Brain microvascular endothelial cell (primary cell): ENCODE measurements around the gene AIRE.

Experiments used
- DNase-seq: peaks from one replicate; pipeline ENCODE4 v3.0.0-alpha.2; 2020
- H3K27ac ChIP-seq: fragments of 250-450 bp; sonication (Bioruptor Pico); 2 replicates; pipeline ENCODE4 v1.5.1; 2020; ENCODE audit warnings: mild to moderate bottlenecking, moderate library complexity
- H3K27me3 ChIP-seq: fragments of 250-450 bp; sonication (Bioruptor Pico); replicated peaks from 2 replicates; pipeline ENCODE4 v1.5.1; 2020; ENCODE audit warnings: mild to moderate bottlenecking
- H3K36me3 ChIP-seq: fragments of 250-450 bp; sonication (Bioruptor Pico); replicated peaks from 2 replicates; pipeline ENCODE4 v1.5.1; 2020; ENCODE audit warnings: mild to moderate bottlenecking
- H3K4me3 ChIP-seq: 2 replicates; pipeline ENCODE4 v1.5.1; 2011; ENCODE audit warnings: low read depth, mild to moderate bottlenecking, control low read depth, low read length, moderate library complexity
- in situ Hi-C: cut with HindIII; loops from 2 replicates; pipeline ENCODE4 v1.10.0; 2017; ENCODE audit warnings: low sequenced_read_pairs, low pct_ligation_motif_present
- TF ChIP-seq, protein P1 (sequence below): IDR thresholded peaks from 2 replicates; pipeline ENCODE4 v1.5.1; 2011; ENCODE audit warnings: low read depth, mild to moderate bottlenecking, moderate library complexity, low read length, control low read depth, inconsistent platforms; ENCODE audit errors: missing control alignments

AIRE gene

DNA sequence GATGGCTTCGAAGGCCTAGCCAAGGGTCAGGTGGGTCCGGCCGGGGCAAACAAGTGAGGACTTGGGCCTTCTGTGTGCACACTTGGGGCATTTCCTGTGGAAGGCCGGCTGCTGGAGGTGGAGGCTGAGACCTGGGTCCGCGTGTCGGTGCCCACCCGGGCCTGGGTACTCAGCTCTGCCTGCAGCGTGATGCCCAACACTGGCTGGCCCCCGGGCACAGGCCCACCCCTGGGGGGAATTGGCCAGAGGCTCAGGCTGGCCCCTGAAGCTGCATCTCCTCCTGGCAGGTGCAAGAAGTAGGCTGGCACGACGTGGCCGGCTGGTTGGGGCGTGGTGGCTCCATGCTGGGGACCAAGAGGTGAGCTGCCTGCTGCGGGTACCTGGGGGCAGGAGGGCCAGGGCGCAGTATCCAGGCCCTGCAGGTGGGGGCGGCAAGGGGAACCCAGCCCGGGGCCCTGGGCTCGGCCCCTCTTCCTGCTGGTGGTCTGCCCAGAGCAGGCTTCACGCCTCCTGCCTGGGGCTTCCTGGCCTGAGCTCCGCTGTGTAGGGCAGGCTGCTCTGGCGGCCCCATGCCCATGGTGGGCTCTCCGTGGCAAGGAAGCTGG is 36.3 kb downstream of the AIRE start:
- DNase-seq: no peak
- H3K4me3 ChIP-seq: no peak overlapping the region
- H3K36me3 ChIP-seq: peaks cover 45% of the 10 kb centered on the region

DNA sequence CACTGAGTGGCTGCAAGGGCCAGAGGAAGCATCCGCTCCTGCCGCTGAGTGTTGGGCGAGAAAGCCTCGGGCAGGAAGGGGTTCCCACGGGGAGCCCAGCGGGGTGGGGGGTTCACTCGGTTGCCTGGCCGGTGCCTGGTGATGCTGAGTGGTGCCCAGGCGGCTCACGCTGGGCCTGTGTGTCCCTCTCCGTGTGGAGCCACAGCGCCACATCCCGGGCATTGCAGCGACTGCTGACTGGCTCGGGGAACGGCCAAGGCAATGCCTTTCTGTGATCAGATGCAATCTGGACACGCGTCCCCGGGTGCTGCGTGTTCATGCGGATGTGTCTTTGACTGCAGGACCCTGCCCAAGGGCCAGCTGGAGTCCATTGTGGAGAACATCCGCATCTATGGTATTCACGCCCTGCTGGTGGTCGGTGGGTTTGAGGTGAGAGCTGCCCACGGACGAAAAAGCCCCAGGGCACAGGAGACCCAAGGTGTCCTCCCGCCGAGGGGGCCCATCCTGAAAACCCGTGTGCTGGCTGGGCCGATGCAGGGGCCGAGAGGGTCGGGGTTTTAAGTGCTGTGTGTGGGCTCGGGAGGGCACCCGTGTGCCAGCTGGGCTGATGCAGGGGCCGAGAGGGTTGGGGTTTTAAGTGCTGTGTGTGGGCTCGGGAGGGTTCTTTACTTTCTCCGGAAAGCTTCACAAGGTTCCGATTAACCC is 37.1 kb downstream of the AIRE start:
- no peak for DNase-seq
- TF ChIP-seq, protein P1, sequence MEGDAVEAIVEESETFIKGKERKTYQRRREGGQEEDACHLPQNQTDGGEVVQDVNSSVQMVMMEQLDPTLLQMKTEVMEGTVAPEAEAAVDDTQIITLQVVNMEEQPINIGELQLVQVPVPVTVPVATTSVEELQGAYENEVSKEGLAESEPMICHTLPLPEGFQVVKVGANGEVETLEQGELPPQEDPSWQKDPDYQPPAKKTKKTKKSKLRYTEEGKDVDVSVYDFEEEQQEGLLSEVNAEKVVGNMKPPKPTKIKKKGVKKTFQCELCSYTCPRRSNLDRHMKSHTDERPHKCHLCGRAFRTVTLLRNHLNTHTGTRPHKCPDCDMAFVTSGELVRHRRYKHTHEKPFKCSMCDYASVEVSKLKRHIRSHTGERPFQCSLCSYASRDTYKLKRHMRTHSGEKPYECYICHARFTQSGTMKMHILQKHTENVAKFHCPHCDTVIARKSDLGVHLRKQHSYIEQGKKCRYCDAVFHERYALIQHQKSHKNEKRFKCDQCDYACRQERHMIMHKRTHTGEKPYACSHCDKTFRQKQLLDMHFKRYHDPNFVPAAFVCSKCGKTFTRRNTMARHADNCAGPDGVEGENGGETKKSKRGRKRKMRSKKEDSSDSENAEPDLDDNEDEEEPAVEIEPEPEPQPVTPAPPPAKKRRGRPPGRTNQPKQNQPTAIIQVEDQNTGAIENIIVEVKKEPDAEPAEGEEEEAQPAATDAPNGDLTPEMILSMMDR: no peak
- no peak overlapping the region for H3K27ac ChIP-seq
- H3K4me3 ChIP-seq: no peak overlapping the region
- peaks cover 48% of the 10 kb centered on the region for H3K36me3 ChIP-seq
- no peaks in the 10 kb centered on the region for H3K27me3 ChIP-seq
- in situ Hi-C loops: no loop called here

More for the DNA sequence above, 36.3 kb downstream of the AIRE start:
- Histone ChIP-seq H3K27ac (no peak overlapping the region), H3K27me3 (no peaks in the 10 kb centered on the region)
- in situ Hi-C loops: no loop called here
- TF ChIP-seq, protein P1: no peak

DNA sequence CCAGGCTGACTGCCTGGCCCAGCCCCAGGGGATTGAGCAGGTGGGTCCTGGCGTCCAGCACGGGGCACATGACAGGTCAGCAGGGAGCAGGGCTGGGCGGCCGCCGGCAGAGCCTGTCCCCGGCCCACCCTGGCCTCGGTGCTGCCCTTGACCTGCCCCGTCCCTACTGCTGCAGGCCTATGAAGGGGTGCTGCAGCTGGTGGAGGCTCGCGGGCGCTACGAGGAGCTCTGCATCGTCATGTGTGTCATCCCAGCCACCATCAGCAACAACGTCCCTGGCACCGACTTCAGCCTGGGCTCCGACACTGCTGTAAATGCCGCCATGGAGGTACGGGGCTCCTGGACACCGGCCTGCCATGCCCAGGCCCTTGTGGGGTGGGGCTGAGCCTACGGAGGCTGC is 37.9 kb downstream of the AIRE start:
- in situ Hi-C loops: no loop called here
- Histone ChIP-seq H3K27me3 (no peaks in the 10 kb centered on the region), H3K4me3 (no peak overlapping the region), H3K36me3 (peaks cover 48% of the 10 kb centered on the region), H3K27ac (no peak overlapping the region)
- TF ChIP-seq, protein P1: no peak
- DNase-seq: no peak

DNA sequence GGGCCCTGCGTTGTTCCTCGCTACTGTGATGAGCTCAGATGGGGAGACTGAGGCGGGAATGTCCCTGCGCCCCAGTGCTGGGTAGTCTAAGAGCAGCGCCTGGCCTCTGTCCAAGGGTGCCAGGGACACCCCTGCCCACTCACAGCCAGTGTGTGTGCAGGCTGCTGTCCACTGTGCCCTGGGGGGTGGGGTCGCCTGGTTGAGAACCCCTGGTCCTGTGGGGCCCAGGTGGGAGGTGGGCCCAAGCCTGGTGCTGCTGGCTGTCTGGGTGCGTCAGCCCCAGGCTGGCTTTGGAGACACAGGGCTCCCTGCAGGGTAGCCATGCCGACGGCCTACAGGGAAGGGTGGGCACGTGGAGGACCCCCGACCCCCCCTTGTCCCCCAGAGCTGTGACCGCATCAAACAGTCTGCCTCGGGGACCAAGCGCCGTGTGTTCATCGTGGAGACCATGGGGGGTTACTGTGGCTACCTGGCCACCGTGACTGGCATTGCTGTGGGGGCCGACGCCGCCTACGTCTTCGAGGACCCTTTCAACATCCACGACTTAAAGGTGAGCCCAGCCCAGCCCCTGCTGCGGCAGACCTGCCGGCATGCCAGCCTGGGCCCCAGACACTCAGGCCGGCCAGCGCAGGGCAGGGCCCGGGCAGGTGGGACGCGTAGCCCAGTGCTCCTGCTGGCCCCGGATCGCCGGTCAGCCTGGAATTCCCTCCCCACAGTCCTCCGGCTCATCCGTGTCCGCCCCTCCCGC is 38.6 kb downstream of the AIRE start:
- in situ Hi-C loops: no loop called here
- Histone ChIP-seq H3K36me3 (peaks cover 46% of the 10 kb centered on the region), H3K27ac (no peak overlapping the region), H3K4me3 (no peak overlapping the region), H3K27me3 (no peaks in the 10 kb centered on the region)
- DNase-seq: no peak
- TF ChIP-seq, protein P1: no peak

DNA sequence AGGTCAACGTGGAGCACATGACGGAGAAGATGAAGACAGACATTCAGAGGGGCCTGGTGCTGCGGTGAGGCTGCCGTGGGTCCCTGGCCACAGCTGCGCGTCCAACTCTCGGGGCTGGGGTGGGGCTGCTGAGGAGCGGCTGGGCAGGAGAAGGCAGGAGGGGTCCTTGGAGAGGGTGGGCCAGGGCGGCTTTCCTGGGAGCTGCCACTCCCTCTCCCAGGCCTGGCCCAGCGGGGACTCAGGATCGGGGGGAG is 39.1 kb downstream of the AIRE start:
- Histone ChIP-seq H3K27me3 (no peaks in the 10 kb centered on the region), H3K27ac (no peak overlapping the region)
- in situ Hi-C loops: no loop called here

More for the DNA sequence above, 39.1 kb downstream of the AIRE start:
- TF ChIP-seq, protein P1: no peak
- Histone ChIP-seq H3K36me3 (peaks cover 46% of the 10 kb centered on the region), H3K4me3 (no peak overlapping the region)
- no peak for DNase-seq
